NT2/D1 (cell line): ENCODE results near the gene NTSR2.

Experiments used
- DNase-seq: peaks from one replicate; pipeline ENCODE4 v3.0.0-alpha.2; 2011; ENCODE audit warnings: low read depth, low spot score
- H3K27me3 ChIP-seq: 2 replicates; pipeline ENCODE4 v1.6.0; 2011; ENCODE audit warnings: mild to moderate bottlenecking; ENCODE audit not compliant: insufficient read length, insufficient read depth
- H3K36me3 ChIP-seq: 2 replicates; pipeline ENCODE4 v1.6.1; 2011; ENCODE audit warnings: mild to moderate bottlenecking, low read length, mixed read lengths; ENCODE audit not compliant: insufficient read depth, insufficient read length
- H3K4me1 ChIP-seq: 2 replicates; pipeline ENCODE4 v1.5.1; 2011; ENCODE audit not compliant: insufficient read depth, insufficient read length
- H3K4me3 ChIP-seq: 2 replicates; pipeline ENCODE4 v1.5.1; 2011; ENCODE audit warnings: low read depth; ENCODE audit not compliant: insufficient read length
- H3K9ac ChIP-seq: 2 replicates; pipeline ENCODE4 v1.6.0; 2011; ENCODE audit warnings: low read depth; ENCODE audit not compliant: insufficient read length
- H3K9me3 ChIP-seq: 2 replicates; pipeline ENCODE4 v1.5.1; 2011; ENCODE audit warnings: mild to moderate bottlenecking, low read length; ENCODE audit not compliant: insufficient read depth
- SUZ12 ChIP-seq: IDR thresholded peaks from 2 replicates; pipeline ENCODE4 v1.6.1; 2011; ENCODE audit not compliant: insufficient read length, insufficient read depth; ENCODE audit errors: extremely low read depth
- YY1 ChIP-seq: IDR thresholded peaks from 2 replicates; pipeline ENCODE4 v1.6.1; 2011; ENCODE audit not compliant: insufficient read length, insufficient read depth
- ZNF274 ChIP-seq: IDR thresholded peaks from 2 replicates; pipeline ENCODE4 v1.6.1; 2011; ENCODE audit warnings: mild to moderate bottlenecking, low read depth, low read length

Gene NTSR2

DNA sequence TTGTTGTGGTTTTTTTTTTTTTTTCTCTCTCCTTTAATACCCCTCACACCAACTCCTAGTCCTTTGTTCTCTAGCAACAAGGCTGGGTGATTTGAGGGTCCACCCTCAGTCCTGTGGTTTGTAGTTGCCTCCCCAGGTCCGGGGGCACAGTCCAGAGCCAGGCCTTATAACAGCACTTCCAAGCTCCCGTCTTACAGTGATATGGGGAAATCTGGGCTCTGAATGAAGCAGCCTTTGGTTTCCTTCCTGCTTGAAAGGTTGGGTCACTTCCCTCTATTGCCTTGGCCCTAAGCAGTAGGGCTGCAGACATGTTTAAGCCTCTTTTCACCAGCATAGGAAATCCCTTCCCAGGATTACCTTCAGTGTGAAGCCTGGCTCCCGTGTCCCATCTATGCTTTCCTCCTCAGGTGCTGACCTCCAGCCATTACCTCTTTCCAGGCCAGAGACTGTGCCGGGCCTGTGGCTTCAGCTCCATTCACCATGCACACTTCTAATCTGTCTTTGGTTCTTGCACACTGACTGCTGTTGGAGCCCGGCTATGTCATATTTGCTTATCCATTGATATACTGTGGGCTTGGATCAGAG lies 21.2 kb upstream of the NTSR2 start:
- Histone ChIP-seq H3K4me1 (no peaks in the 10 kb centered on the region), H3K9me3 (no peaks in the 10 kb centered on the region), H3K36me3 (no peaks in the 10 kb centered on the region), H3K27me3 (no peaks in the 10 kb centered on the region), H3K4me3 (no peak overlapping the region), H3K9ac (no peak overlapping the region)
- no peak for TF ChIP-seq ZNF274
- no peak for DNase-seq

DNA sequence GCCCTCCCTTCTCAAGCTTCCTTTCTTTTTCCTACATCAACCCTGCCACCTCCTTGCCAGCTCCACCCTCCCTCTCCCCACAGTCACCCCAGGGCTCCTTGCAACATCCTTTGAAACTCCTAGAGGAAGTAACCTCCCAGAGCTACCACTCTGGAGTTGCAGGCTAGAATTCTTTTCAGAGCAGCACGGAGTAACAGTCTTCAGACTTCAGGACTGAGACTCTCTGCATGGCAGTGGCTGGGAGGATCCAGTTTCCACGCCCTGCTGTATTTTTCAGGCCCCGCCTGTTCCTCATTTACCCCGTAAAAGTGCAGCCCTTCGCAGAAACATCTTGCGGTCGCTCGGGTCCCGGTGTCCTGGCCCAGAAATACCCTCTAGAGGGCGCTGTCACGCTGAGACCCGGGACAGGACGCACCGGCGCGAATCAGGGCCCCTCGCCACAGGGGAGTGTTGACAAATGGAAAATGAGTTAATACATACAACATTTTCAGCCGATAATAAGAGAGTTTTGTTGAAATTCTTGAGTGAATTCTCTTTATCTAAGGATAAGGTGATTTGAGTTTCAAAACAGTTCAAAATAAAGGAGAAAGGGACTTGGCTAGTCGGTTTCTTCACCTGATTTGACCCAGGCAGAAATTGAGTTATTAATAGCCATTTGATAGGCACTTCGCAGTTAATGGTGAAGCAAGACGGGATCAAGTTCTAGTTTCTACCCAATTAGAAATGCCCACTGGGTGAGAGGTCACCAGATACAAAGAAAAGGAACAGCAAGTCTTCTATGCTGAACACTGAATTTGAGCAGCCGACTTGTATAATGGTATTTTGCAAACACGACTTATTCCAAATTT lies 18.5 kb upstream of the NTSR2 start:
- no peaks in the 10 kb centered on the region for H3K9me3 ChIP-seq
- no peak for TF ChIP-seq ZNF274
- no peak for TF ChIP-seq SUZ12
- TF ChIP-seq YY1 = no peak
- DNase-seq = peak; percentile 63
- H3K4me1 ChIP-seq = no peaks in the 10 kb centered on the region
- H3K4me3 ChIP-seq = no peak overlapping the region
- H3K9ac ChIP-seq = peak overlapping the region; percentile 36
- no peaks in the 10 kb centered on the region for H3K36me3 ChIP-seq
- no peaks in the 10 kb centered on the region for H3K27me3 ChIP-seq

GRCh38 chr2:11687736-11688135 lies 17.7 kb upstream of the NTSR2 start:
- no peak for DNase-seq

DNA sequence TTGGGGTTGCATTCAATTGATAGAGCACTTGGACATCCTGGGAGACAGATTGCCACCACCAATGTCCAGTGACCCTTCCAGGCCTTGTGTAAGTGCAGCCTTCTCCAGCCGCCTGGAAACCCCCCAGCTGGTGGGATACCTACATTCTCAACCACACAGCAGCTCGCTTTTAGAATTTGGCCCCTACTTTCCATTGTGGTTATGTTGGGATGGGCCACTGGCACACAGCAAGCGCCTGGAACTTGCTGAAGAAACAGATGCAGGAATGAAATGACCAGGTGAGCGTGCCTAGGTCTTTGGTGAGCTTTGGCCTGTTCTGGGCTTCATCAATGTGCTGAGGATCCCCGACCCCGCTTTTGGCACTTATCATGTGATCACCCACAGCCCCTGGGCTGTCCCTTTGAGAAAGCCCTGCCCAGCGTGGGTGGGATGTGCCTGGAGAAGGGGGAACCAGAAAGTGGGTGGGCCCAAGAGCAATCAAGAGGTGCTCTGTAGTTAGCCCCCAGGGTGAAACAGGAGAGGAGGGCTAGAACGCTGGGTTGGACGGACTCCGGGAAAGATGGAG lies 16.0 kb upstream of the NTSR2 start:
- no peaks in the 10 kb centered on the region for H3K36me3 ChIP-seq
- no peak overlapping the region for H3K9ac ChIP-seq
- H3K4me1 ChIP-seq = peaks cover 4% of the 10 kb centered on the region
- H3K4me3 ChIP-seq = no peak overlapping the region
- H3K27me3 ChIP-seq = no peaks in the 10 kb centered on the region
- DNase-seq = no peak
- H3K9me3 ChIP-seq = no peaks in the 10 kb centered on the region
- TF ChIP-seq SUZ12 (no peak), ZNF274 (no peak), YY1 (no peak)

More at GRCh38 chr2:11687736-11688135, 17.7 kb upstream of the NTSR2 start:
- Histone ChIP-seq H3K27me3 (no peaks in the 10 kb centered on the region), H3K9ac (no peak overlapping the region), H3K4me1 (no peaks in the 10 kb centered on the region), H3K4me3 (no peak overlapping the region), H3K9me3 (no peaks in the 10 kb centered on the region), H3K36me3 (no peaks in the 10 kb centered on the region)
- TF ChIP-seq ZNF274 (no peak), YY1 (no peak), SUZ12 (no peak)

DNA sequence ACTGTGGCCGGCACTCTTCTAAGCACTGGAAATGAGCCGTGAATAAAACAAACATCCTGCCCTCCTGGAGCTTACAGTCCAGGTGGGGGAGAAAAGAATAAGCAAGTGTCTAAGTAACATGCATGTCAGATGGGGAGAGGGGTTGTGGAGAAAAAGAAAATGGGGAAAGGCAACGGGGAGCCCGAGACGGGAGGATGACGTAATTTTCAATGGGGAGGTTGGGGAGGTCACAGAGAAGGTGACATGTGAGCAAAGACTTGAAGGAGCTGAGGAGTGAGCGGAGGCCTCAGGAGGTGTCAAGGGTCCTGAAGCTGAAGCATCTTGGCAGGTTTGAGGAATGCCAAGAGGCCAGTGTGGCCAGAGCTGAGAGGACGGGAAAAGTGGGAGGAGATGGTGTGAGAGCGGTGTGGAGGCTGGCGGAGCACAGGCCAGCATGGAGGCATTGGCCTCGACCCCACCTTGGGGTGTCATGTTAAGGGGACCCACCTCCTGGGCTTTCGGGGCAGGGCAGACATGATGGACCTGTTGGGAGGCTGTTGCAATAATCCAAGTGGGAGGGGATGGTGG lies 15.0 kb upstream of the NTSR2 start:
- Histone ChIP-seq H3K4me1 (peaks cover 8% of the 10 kb centered on the region), H3K27me3 (no peaks in the 10 kb centered on the region), H3K36me3 (no peaks in the 10 kb centered on the region), H3K9me3 (no peaks in the 10 kb centered on the region), H3K9ac (no peak overlapping the region), H3K4me3 (no peak overlapping the region)
- DNase-seq = no peak
- no peak for TF ChIP-seq YY1
- no peak for TF ChIP-seq ZNF274
- TF ChIP-seq SUZ12 = no peak

DNA sequence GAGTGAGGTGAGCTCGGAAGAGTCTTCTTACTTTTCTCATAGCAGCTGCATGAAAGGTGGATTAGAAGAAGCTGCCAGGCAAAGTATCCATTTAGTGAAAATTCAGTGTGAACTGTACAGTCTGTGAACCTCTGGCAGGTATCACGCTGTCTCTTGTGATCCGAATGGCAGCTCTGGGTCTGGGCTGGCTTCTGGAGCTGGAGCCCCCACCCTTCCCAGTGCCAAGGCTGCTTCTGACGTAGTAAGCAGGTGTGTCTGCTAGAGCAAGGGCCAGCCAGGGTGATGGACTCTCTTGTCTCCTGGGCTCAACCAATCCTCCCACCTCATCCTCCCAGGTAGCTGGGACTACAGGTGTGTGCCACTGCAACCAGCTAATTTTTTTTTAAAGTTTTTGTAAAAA lies 14.0 kb upstream of the NTSR2 start:
- DNase-seq = no peak
- Histone ChIP-seq H3K9ac (no peak overlapping the region), H3K27me3 (no peaks in the 10 kb centered on the region), H3K4me1 (peaks cover 12% of the 10 kb centered on the region), H3K9me3 (no peaks in the 10 kb centered on the region), H3K36me3 (no peaks in the 10 kb centered on the region), H3K4me3 (no peak overlapping the region)
- TF ChIP-seq SUZ12 (no peak), YY1 (no peak), ZNF274 (no peak)

DNA sequence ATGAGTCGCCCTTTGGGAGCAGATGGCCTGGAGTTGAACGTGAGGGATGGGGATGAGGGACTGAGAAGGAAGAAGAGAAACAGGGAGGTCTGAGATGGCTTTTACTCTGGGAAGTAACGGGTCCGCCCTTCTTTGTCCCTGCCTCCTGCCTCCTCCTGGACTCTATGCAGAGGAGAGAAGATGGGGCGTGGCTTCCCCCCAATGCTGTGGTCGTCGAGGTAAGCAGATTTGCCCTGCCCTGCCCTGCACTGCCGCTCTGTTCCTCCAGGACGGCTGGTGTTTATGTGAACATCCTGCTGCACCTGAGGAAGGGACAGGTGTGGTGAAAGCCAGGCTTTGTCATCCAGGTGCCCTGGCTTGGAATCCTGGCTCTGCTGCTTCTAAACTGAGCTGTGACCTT lies 13.5 kb upstream of the NTSR2 start:
- TF ChIP-seq ZNF274 (no peak), SUZ12 (no peak), YY1 (no peak)
- no peak overlapping the region for H3K9ac ChIP-seq

More for the DNA sequence above, 13.5 kb upstream of the NTSR2 start:
- peaks cover 15% of the 10 kb centered on the region for H3K4me1 ChIP-seq
- no peak overlapping the region for H3K4me3 ChIP-seq
- H3K36me3 ChIP-seq = no peaks in the 10 kb centered on the region
- DNase-seq = no peak
- H3K9me3 ChIP-seq = no peaks in the 10 kb centered on the region
- H3K27me3 ChIP-seq = no peaks in the 10 kb centered on the region
